GM12892 (cell line): ENCODE data around the gene FAM181A.
A peak's percentile ranks its signal among the peaks of the same experiment; 100 is the strongest.

Experiments used
- POLR2A ChIP-seq: IDR thresholded peaks from 2 replicates; pipeline ENCODE4 v1.6.1; 2011; ENCODE audit warnings: low read depth, low read length, control low read depth
- POLR2AphosphoS5 ChIP-seq: IDR thresholded peaks from 2 replicates; pipeline ENCODE4 v1.6.1; 2011; ENCODE audit warnings: low read depth, low read length, control low read depth

GRCh38 chr14:93977171-93977570, 50.0 kb downstream of the FAM181A start:
- TF ChIP-seq POLR2AphosphoS5 (peak; percentile 21; the same call in 1 of the 2 replicates), POLR2A (no peak)
